ENCODE data around the gene PKD2.
A peak's percentile ranks its signal among the peaks of the same experiment; 100 is the strongest.

The PKD2 gene

GRCh38 chr4:88028946-88029345 is 21.5 kb downstream of the PKD2 start:
- no peak for DNase-seq

DNA sequence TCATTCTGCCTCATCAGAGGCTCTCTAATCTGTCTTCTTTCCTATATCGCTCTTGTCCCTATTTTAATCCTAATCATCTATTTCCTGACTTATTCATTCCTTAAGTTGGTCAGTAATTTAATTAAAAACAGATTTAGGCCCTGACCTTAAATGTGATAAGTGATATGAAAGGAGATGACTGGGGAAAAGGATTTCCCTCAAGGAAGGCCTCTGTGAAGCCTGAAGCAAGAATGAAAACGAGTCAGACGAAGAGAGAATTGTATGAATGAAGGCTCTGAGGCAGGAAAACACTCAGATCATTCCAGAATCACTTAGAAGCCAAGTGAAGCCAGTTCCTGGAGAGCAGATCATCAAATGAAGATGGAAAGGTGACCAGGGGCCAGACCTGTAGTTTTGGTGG is 22.1 kb downstream of the PKD2 start:
- DNase-seq: no peak

DNA sequence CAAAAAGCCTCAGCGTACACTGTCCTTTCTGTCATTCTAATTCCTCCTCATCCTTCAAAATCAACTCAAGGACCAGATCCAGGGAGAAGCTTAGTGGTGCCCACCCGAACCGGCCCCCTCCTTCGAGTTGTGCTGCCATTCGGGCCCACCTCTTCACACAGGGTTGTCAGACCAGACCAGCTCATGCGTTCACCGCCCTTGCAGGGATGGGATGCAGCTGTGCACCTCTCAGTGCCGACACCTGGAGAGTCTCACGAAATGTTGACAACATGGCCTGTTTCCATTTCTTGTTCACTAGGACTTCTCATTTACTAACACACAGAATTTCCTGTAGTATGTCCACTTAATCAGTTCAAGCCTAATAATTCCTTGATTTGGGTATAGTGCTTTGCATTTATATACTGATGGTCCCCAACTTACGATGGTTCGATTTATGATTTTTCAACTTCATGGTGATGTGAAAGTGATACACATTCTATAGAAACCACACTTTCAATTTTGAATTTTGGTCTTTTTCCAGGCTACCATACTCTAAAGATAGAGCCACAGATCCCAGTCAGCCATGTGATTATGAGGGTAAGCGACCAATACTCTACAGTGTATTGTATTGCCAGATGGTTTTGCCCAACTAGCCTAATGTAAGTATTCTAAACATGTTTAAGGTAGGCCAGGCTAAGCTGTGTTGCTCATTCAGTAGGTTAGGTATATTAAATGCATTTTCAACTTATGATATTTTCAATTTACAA is 23.3 kb downstream of the PKD2 start:
- no peak for DNase-seq

DNA sequence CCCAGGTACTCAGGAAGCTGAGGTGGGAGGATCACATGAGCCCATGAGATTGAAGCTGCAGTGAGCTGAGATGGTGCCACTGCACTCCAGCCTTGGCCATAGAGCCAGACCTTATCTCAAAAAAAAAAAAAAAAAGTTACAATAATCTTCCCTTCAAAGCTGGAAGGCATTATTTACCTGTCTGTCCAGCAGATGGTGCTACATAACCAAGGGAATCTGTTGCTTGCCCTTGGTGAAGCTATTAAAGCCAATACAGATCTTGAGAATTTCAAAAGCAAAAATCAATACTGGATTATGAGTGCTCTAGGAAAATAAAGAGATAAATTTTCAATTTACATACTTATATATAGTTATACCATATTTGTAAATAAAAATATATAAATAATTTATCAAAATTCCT is 25.9 kb downstream of the PKD2 start:
- peak; percentile 65 for DNase-seq

DNA sequence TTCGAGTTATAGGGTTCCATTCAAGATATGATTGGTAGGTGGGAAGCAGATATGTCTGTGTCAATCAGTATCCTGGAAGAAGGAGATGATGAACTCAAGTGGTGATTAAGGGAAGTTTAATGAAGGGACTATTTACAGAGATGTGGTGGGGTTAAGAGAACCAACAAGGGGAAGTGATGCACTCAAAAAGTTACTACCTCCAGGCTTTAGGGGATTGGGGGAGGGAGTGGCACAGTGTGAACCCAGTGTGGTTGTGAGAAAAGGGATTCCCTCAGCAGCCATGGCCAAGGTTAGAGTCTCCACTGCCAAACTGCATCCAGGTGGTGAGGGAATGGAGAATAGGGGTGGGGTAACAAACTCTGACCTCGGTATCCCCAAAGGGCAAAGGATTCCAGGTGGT is 27.9 kb downstream of the PKD2 start:
- no peak for DNase-seq

DNA sequence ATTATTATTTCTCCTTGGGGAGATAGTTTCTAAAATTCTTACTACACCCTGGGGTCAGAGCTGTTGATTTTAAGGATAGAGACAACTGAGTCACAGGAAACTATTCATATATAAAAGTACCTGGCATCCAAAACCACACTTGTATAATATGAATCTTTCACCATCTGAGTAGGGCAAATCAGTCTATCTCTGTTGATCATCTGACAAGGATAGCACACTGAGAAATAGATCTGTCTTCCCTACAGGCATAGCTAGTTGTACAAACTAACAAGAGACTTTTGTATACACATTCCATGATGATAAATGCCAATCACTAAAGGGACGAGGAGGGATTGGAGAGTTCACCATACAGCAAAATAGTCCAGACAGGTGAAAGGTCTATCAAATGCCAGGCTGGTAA is 30.0 kb downstream of the PKD2 start:
- no peak for DNase-seq

- DNase-seq: no peak
These were observed 30.5 kb downstream of the PKD2 start for GRCh38 chr4:88037936-88038335.

DNA sequence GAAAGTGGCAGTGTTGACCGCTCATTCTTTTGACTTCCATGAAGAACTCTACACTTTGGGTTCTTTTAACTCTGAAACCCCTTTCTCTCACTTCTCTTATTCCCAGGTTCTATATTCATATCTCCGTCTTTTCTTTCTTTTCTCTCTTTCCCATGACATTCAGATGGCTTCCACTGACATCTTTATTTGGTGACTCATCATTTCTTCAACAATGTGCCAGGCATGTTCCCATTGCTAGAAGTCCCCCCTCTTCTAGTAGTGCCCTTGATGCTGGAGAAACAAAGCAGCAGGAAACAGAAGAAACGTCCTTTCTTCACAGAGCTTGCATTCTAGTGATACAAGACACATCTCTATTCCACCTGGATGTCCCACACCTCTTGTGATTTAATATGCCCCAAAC is 33.3 kb downstream of the PKD2 start:
- DNase-seq: no peak

DNA sequence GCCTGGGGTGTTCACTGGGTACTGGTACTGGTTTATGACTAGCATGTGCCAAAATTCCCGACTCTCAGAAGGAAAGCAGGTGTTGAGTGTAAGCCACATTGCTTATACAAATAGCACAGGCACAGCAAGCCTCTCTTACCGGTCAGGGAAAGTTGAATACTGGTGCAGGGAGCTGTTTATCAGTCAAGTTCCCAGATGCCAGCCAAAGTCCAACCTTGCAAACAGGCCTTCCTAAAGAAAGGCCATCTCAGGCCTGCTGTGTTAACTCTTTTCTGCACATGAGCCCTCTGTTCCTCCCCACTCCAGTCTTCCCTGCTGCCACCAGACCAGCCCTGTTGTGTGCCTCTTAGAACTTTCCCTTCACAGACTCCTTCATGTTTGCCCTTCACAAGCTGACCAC is 34.2 kb downstream of the PKD2 start:
- no peak for DNase-seq

- no peak for DNase-seq
These were observed 35.6 kb downstream of the PKD2 start for GRCh38 chr4:88043001-88043400.

DNA sequence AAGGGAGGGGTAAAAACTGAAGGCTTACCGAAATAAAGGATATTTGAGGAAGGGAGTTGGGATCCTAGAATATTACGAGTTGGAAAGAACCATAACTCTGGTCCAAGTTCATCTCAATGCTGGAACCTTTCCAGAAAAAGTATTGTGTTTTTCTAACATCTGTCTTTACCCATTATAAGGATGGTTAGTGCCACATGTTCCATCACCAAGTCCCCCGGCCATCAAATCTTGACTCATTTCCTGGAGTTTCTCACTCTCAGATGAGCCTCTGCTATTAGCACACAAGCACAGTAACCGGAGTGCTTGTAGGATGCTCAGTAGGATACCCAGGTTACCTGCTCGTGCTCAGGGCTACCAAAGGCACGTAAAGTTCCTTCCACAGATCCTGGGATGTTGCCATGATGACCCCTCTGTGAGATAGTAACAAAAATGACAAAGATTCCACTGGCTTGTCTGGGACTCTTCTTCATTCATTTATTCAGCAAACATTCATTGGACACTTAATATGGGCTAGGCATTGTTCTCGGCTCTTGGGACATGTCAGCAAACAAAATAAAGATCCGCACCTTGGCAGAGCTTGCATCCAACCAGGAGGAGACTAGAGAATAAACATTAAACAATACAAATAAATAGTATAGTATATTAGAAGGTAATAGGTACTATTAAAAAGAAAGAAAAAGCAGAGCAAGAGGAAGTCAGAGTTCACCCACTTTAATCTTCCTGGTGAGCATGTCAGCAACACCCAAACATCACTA is 36.3 kb downstream of the PKD2 start:
- no peak for DNase-seq

- no peak for DNase-seq
These were observed 37.6 kb downstream of the PKD2 start for GRCh38 chr4:88045021-88045420.

DNA sequence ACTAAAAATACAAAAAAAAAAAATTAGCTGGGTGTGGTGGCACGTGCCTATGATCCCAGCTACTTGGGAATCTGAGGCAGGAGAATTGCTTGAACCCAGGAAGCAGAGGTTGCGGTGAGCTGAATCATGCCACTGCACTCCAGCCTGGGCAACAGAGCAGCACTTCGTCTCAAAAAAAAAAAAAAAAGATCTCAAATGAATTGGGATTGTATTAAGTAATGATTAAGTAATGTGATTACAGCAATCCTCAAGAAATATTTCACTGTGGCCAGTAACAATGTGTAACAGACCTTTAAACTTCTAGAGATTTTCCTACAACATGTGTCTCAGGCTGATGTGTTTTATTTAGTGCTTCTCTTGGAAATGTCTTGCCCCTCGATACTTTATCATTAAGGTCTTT is 46.8 kb downstream of the PKD2 start:
- DNase-seq: no peak

- peak; percentile 21 for DNase-seq
These were observed 47.5 kb downstream of the PKD2 start for GRCh38 chr4:88054901-88055300.

GRCh38 chr4:88058295-88058694 is 50.9 kb downstream of the PKD2 start:
- no peak for DNase-seq

DNA sequence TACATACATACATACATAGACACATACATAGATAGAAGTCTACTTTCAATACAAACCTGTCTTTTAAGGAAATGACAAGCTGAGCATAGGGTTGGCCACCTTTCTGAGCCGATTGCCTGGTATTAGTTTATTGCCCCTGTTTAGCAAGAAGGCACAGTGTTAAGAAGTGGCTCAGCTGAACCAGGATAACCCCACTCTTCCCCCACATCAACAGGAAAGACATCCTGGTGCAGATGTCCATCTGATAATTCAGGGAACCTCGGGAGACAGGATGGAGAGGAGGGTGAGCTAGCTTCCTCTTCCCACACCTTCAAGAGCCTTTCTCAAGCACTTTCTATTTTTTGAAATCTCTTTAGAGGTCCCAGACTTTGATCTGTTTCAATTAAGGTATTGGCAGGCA is 52.3 kb downstream of the PKD2 start:
- DNase-seq: no peak

GRCh38 chr4:88060431-88060830 is 53.0 kb downstream of the PKD2 start:
- DNase-seq: no peak

DNA sequence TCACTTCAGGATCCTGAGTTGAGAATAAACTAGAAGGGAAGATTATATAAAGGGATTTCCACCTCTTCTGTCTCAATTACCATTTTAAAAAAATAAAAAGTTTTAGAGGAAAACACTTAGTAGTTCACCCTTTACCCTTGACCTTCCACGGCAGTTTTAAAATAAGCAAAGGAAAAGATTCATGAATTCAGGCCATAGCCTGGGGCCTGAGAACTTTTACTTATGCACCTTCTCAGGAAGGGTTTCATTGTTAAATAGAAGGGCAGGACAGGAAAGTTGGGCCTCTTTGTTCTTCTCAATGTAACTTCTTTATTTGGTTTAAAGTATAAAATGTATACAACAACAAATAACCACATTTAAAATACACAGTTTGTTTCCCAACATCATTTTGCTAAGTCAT is 54.9 kb downstream of the PKD2 start:
- no peak for DNase-seq

DNA sequence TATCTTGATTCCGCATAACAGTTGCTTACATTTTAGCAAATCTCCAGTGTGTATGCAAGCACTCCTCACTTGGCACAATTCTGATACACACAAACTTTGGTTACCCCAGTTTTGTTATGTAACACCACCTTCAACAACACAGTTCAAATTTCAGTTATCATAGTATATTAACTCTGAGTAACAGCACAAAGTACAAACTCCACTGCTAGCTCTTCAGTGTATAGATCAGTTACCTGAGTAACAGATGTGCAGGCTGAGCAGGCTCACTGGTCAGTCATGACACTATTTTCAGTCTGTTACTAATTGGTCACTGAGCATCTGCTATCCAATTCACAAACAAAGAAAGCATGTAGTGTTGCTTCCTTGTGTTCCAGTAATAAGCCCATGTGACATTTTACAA is 55.4 kb downstream of the PKD2 start:
- no peak for DNase-seq

GRCh38 chr4:88063634-88064296 is 56.3 kb downstream of the PKD2 start:
- DNase-seq: no peak

- DNase-seq: no peak
These were observed 57.0 kb downstream of the PKD2 start for GRCh38 chr4:88064410-88064809.

GRCh38 chr4:88070031-88070430 is 62.6 kb downstream of the PKD2 start:
- no peak for DNase-seq

GRCh38 chr4:88075336-88075735 is 67.9 kb downstream of the PKD2 start:
- DNase-seq: no peak

- DNase-seq: no peak
These were observed 70.6 kb downstream of the PKD2 start for GRCh38 chr4:88077911-88078524.
